ENCODE results near the gene TAF7. TPM values are rescaled to one million over a fixed set of nuclear protein-coding genes. Genes with fewer than 3 reads are reported as not detected.

Gene TAF7
- total and polyA plus RNA-seq, 12 donors = 33.1 to 111 (median 105) TPM

- Histone ChIP-seq H3K27ac (peak within 1 kb of the TSS in 7 of 10 donors; percentile 24 to 57 (median 34)), H3K9me3 (peaks cover 0 to 92% (median 15%) of the 10 kb centered on the region in 11 donors), H3K4me3 (peak within 1 kb of the TSS in 9 of 10 donors; percentile 10 to 43 (median 37)), H3K36me3 (peaks cover 0 to 5% (median 0%) of the 10 kb centered on the region in 9 donors), H3K4me1 (peaks cover 0 to 14% (median 0%) of the 10 kb centered on the region in 9 donors), H3K27me3 (peaks cover 0 to 48% (median 0%) of the 10 kb centered on the region in 7 donors)
- WGBS, 2 donors = 21 to 30% methylated on average over 21 of the region's 21 CpGs
- peak in 7 of 8 donors; percentile 54 to 71 (median 62) for ATAC-seq
- TF ChIP-seq CTCF (IDR thresholded peaks at IDR 0.05) = peak in 7 of 9 donors; percentile 35 to 65 (median 54)
- DNase-seq = no peak
- intact Hi-C loops (cut with DNase I) = loop anchor here in 1 of 10 donors (10.0 kb wide), 1 partner anchor 234 kb away; no protein-coding TSS in a partner anchor
These were observed 9.9 kb upstream of the TAF7 start, which contains the start of gene PCDHGA1 for GRCh38 chr5:141330299-141331080. Gene PCDHGA1 (plus strand): TSS chr5:141330514.

GRCh38 chr5:141328231-141328630 lies 7.6 kb upstream of the TAF7 start:
- peaks cover 0 to 80% (median 15%) of the 10 kb centered on the region in 11 donors for H3K9me3 ChIP-seq
- 78 to 79% methylated on average over 8 of the region's 8 CpGs for WGBS, 2 donors
- peaks cover 0 to 25% (median 0%) of the 10 kb centered on the region in 7 donors for H3K27me3 ChIP-seq
- DNase-seq = no peak
- no peak overlapping the region for H3K27ac ChIP-seq
- H3K4me3 ChIP-seq = no peak overlapping the region
- no peak for TF ChIP-seq CTCF (IDR thresholded peaks at IDR 0.05)
- ATAC-seq = no peak
- intact Hi-C loops (cut with DNase I) = loop anchor here in 5 of 10 donors (5.0 to 10.0 kb wide), 4 partner anchors 83 to 237 kb away; partner anchors contain the start of genes PCDHB12 (in 1 of the 5) and PCDHB15 (in 1 of the 5)
- H3K36me3 ChIP-seq = peaks cover 0 to 5% (median 0%) of the 10 kb centered on the region in 9 donors
- peaks cover 0 to 14% (median 0%) of the 10 kb centered on the region in 9 donors for H3K4me1 ChIP-seq

- peak overlapping the region; percentile 29 to 63 (median 50) for H3K4me3 ChIP-seq
- peaks cover 0 to 15% (median 0%) of the 10 kb centered on the region in 7 donors for H3K27me3 ChIP-seq
- H3K36me3 ChIP-seq = peaks cover 0 to 5% (median 0%) of the 10 kb centered on the region in 9 donors
- H3K9me3 ChIP-seq = peaks cover 0 to 78% (median 5%) of the 10 kb centered on the region in 11 donors
- peak overlapping the region; percentile 5 to 83 (median 77) for H3K27ac ChIP-seq
- DNase-seq = peak; percentile 70 to 75
- WGBS, 2 donors = 5 to 7% methylated on average over 27 of the region's 27 CpGs
- H3K4me1 ChIP-seq = peaks cover 0 to 19% (median 0%) of the 10 kb centered on the region in 9 donors
- TF ChIP-seq CTCF (IDR thresholded peaks at IDR 0.05) = peak; percentile 38 to 73 (median 58)
- peak; percentile 76 to 96 (median 88) for ATAC-seq
- intact Hi-C loops (cut with DNase I) = loop anchor here in 5 of 10 donors (5.0 to 10.0 kb wide), 4 partner anchors 81 to 239 kb away; partner anchors contain the start of genes PCDHB12 (in 1 of the 5) and PCDHB15 (in 1 of the 5)
These were observed 5.7 kb upstream of the TAF7 start for GRCh38 chr5:141326088-141326854.
